Liver (tissue), 9 donors: ENCODE measurements around the gene CLGN. TPM values are rescaled to one million over a fixed set of nuclear protein-coding genes. Genes with fewer than 3 reads are reported as not detected.

Source experiments
- DNase-seq: peaks from one replicate; pipeline ENCODE4 v3.0.0-alpha.2; 2017; ENCODE audit warnings: low spot score
- H3K27ac ChIP-seq, 2 donors: one replicate each; pipeline ENCODE4 v1.7.0; 2013; ENCODE audit warnings: inconsistent platforms in 2 of 2, low read length in 2 of 2, control low read depth in 1 of 2, low read depth in 1 of 2, mild to moderate bottlenecking in 1 of 2
- H3K27me3 ChIP-seq, 4 donors: one replicate each; pipeline versions ENCODE4 v1.6.1 to v1.7.0; 2013; ENCODE audit warnings: low read length in 3 of 4, inconsistent platforms in 1 of 4, mild to moderate bottlenecking in 1 of 4, moderate library complexity in 1 of 4; ENCODE audit not compliant: control insufficient read depth in 4 of 4, insufficient read depth in 4 of 4
- H3K36me3 ChIP-seq, 4 donors: one replicate each; pipeline versions ENCODE4 v1.6.1 to v1.7.0; 2013; ENCODE audit warnings: low read length in 3 of 4, mild to moderate bottlenecking in 3 of 4, low read depth in 1 of 4, moderate library complexity in 1 of 4; ENCODE audit not compliant: control insufficient read depth in 4 of 4, insufficient read depth in 3 of 4
- H3K4me1 ChIP-seq, 4 donors: one replicate each; pipeline versions ENCODE4 v1.6.1 to v1.7.0; 2013; ENCODE audit warnings: low read length in 3 of 4, mild to moderate bottlenecking in 3 of 4, moderate library complexity in 1 of 4; ENCODE audit not compliant: control insufficient read depth in 4 of 4, insufficient read depth in 4 of 4
- H3K4me3 ChIP-seq, 3 donors: one replicate each; pipeline versions ENCODE4 v1.6.1 to v1.7.0; 2013; ENCODE audit warnings: low read length in 3 of 3, control low read depth in 1 of 3, low read depth in 1 of 3, mild to moderate bottlenecking in 1 of 3
- H3K9ac ChIP-seq, 2 donors: one replicate each; pipeline ENCODE4 v1.7.0; 2013; ENCODE audit warnings: low read length in 2 of 2, mild to moderate bottlenecking in 2 of 2, moderate library complexity in 2 of 2, control low read depth in 1 of 2, low read depth in 1 of 2
- H3K9me3 ChIP-seq, 4 donors: one replicate each; pipeline versions ENCODE4 v1.6.1 to v1.7.0; 2013; ENCODE audit warnings: low read length in 3 of 4; ENCODE audit not compliant: control insufficient read depth in 4 of 4
- ATF3 ChIP-seq: IDR thresholded peaks from 2 replicates; pipeline ENCODE4 v1.6.1; 2016; ENCODE audit warnings: antibody characterized with exemption
- CTCF ChIP-seq: fragments of 150-350 bp; IDR thresholded peaks from 2 replicates; pipeline ENCODE4 v1.5.1; 2017; ENCODE audit warnings: improper control_type of control experiment, low read depth, low read length; ENCODE audit not compliant: missing input control
- EGR1 ChIP-seq, 2 donors: IDR thresholded peaks; 2 replicates each; pipeline ENCODE4 v1.6.1; 2016 to 2018; ENCODE audit warnings: antibody characterized with exemption in 2 of 2, low read depth in 2 of 2
- FOXA1 ChIP-seq: IDR thresholded peaks from 2 replicates; pipeline ENCODE4 v1.6.1; 2016; ENCODE audit warnings: antibody characterized with exemption
- FOXA2 ChIP-seq: IDR thresholded peaks from 2 replicates; pipeline ENCODE4 v1.6.1; 2016; ENCODE audit warnings: antibody characterized with exemption
- GABPA ChIP-seq, 2 donors: IDR thresholded peaks in 1 of 2; conservative IDR thresholded peaks in 1 of 2; 2 replicates each; pipeline ENCODE4 v1.6.1; 2016; ENCODE audit warnings: antibody characterized with exemption in 2 of 2, mild to moderate bottlenecking in 1 of 2, moderate library complexity in 1 of 2
- HNF4A ChIP-seq, 2 donors: conservative IDR thresholded peaks; 2 replicates each; pipeline ENCODE4 v1.6.1; 2016; ENCODE audit warnings: antibody characterized with exemption in 2 of 2, mild to moderate bottlenecking in 2 of 2
- HNF4G ChIP-seq: IDR thresholded peaks from 2 replicates; pipeline ENCODE4 v1.6.1; 2016; ENCODE audit warnings: antibody characterized with exemption
- JUND ChIP-seq, 2 donors: IDR thresholded peaks; 2 replicates each; pipeline ENCODE4 v1.6.1; 2016; ENCODE audit warnings: antibody characterized with exemption in 2 of 2
- MAX ChIP-seq: IDR thresholded peaks from 2 replicates; pipeline ENCODE4 v1.6.1; 2016; ENCODE audit warnings: antibody characterized with exemption
- NR2F2 ChIP-seq: IDR thresholded peaks from 2 replicates; pipeline ENCODE4 v1.6.1; 2016; ENCODE audit warnings: antibody characterized with exemption
- RAD21 ChIP-seq, 2 donors: IDR thresholded peaks; 2 replicates each; pipeline ENCODE4 v1.6.1; 2016; ENCODE audit warnings: antibody characterized with exemption in 2 of 2, mild to moderate bottlenecking in 2 of 2
- REST ChIP-seq: IDR thresholded peaks from 2 replicates; pipeline ENCODE4 v1.6.1; 2016; ENCODE audit warnings: antibody characterized with exemption, mild to moderate bottlenecking
- RXRA ChIP-seq, 2 donors: IDR thresholded peaks; 2 replicates each; pipeline ENCODE4 v1.6.1; 2017 to 2018; ENCODE audit warnings: antibody characterized with exemption in 2 of 2, mild to moderate bottlenecking in 1 of 2
- SP1 ChIP-seq: IDR thresholded peaks from 2 replicates; pipeline ENCODE4 v1.6.1; 2018; ENCODE audit warnings: antibody characterized with exemption, mild to moderate bottlenecking
- TAF1 ChIP-seq: conservative IDR thresholded peaks from 2 replicates; pipeline ENCODE4 v1.6.1; 2016; ENCODE audit warnings: antibody characterized with exemption, mild to moderate bottlenecking
- YY1 ChIP-seq: IDR thresholded peaks from 2 replicates; pipeline ENCODE4 v1.6.1; 2016; ENCODE audit warnings: antibody characterized with exemption, mild to moderate bottlenecking
- ZBTB33 ChIP-seq: IDR thresholded peaks from 2 replicates; pipeline ENCODE4 v1.6.1; 2016; ENCODE audit warnings: antibody characterized with exemption
- polyA plus RNA-seq, 2 donors: library from polyadenylated mRNA; stranded (reverse) in 1 of 2; unstranded in 1 of 2; fragments of 200-250 nt in 1 of 2; fragments of >200 nt in 1 of 2; fragmentation: Nextera tagmentation in 1 of 2; extraction: Ambion mirVana in 1 of 2; gene quantifications; one replicate each; pipeline versions ENCODE4 v1.2.1 to v1.2.3, GENCODE V29; 2013 to 2015
- total RNA-seq, 2 donors: library from RNA; depleted of rRNA; stranded (reverse); fragments of >200 nt; gene quantifications; one replicate each; pipeline ENCODE4 v1.2.3, GENCODE V29; 2014
- donor health status: healthy.
- donor health status: healthy.
- donor health status: healthy.
- donor health status: healthy.
- donor health status: healthy.

The CLGN gene
- total and polyA plus RNA-seq, 4 donors: 1.0 to 8.2 (median 5.0) TPM

- TF ChIP-seq HNF4A (conservative IDR thresholded peaks at IDR 0.05) (no peak), NR2F2 (no peak), EGR1 (IDR thresholded peaks at IDR 0.05; ENCODE audit: low read depth in 2 of 2) (no peak)
Measured at GRCh38 chr4:140388015-140388414, 39.4 kb downstream of the CLGN start (continued).

GRCh38 chr4:140382732-140383131, 44.7 kb downstream of the CLGN start:
- Histone ChIP-seq H3K4me3 (no peak overlapping the region), H3K9ac (no peak overlapping the region), H3K27ac (no peak overlapping the region), H3K27me3 (no peaks in the 10 kb centered on the region), H3K4me1 (no peaks in the 10 kb centered on the region), H3K36me3 (peaks cover 0 to 10% (median 3%) of the 10 kb centered on the region in 4 donors), H3K9me3 (no peaks in the 10 kb centered on the region)
- TF ChIP-seq GABPA (IDR thresholded peaks at IDR 0.05 in 1 of 2, conservative IDR thresholded peaks at IDR 0.05 in 1 of 2) (no peak), HNF4G (no peak), NR2F2 (no peak), JUND (IDR thresholded peaks at IDR 0.05) (no peak), CTCF (no peak), FOXA2 (no peak), MAX (no peak), RAD21 (IDR thresholded peaks at IDR 0.05) (no peak), RXRA (IDR thresholded peaks at IDR 0.05) (no peak), ATF3 (no peak), FOXA1 (no peak), TAF1 (no peak), HNF4A (conservative IDR thresholded peaks at IDR 0.05) (no peak), EGR1 (IDR thresholded peaks at IDR 0.05; ENCODE audit: low read depth in 2 of 2) (no peak), YY1 (no peak), REST (no peak), SP1 (no peak), ZBTB33 (no peak)
- DNase-seq: no peak
